Activated CD4-positive, alpha-beta memory T cell treated with anti-CD3 and anti-CD28 coated beads, Interleukin-2, amount 10 ng/mL, durations not matched to agents 7 days and 5 days (primary cell): Measurements from ENCODE around the gene ABHD12B. TPM values are rescaled to one million over a fixed set of nuclear protein-coding genes. Genes with fewer than 3 reads are reported as not detected.
A peak's percentile ranks its signal among the peaks of the same experiment; 100 is the strongest.
"Not testable (repeated sequence)": the region's sequence is repeated elsewhere in the genome, so short reads cannot be mapped to it uniquely, and the experiment has no call there.

Experiments used
- CTCF ChIA-PET: fragments of 350-600 bp; sonication (Branson Sonifier 250); formaldehyde crosslinking; loops from one replicate; lab custom pipeline; 2021; ENCODE audit warnings: antibody characterized with exemption, inconsistent platforms; lab: Charles Lee
- POLR2A ChIA-PET: fragments of 350-600 bp; sonication (Branson Sonifier 250); formaldehyde crosslinking; loops from one replicate; lab custom pipeline; 2021; ENCODE audit warnings: antibody characterized with exemption; lab: Charles Lee
- DNase-seq: peaks from one replicate; pipeline ENCODE4 v3.0.0-alpha.2; 2020
- H3K27ac Mint-ChIP-seq: one replicate; pipeline ENCODE4 v1.8.0; 2021; ENCODE audit warnings: mild to moderate bottlenecking, mixed read lengths
- H3K27me3 Mint-ChIP-seq: one replicate; pipeline ENCODE4 v1.8.0; 2021; ENCODE audit warnings: mixed read lengths
- H3K36me3 Mint-ChIP-seq: one replicate; pipeline ENCODE4 v1.8.0; 2021; ENCODE audit warnings: low read depth, mixed read lengths
- H3K4me1 Mint-ChIP-seq: one replicate; pipeline ENCODE4 v1.8.0; 2021; ENCODE audit warnings: mixed read lengths
- H3K4me3 Mint-ChIP-seq: one replicate; pipeline ENCODE4 v1.8.0; 2021; ENCODE audit warnings: mild to moderate bottlenecking, mixed read lengths
- H3K9me3 Mint-ChIP-seq: one replicate; pipeline ENCODE4 v1.8.0; 2021; ENCODE audit warnings: mixed read lengths
- total RNA-seq, 2 experiments: library from RNA; stranded (reverse); gene quantifications; one replicate each; pipeline ENCODE4 v1.2.3, GENCODE V29; 2021

ABHD12B gene
- total RNA-seq, 2 experiments from 2014 or later, result not detected

DNA sequence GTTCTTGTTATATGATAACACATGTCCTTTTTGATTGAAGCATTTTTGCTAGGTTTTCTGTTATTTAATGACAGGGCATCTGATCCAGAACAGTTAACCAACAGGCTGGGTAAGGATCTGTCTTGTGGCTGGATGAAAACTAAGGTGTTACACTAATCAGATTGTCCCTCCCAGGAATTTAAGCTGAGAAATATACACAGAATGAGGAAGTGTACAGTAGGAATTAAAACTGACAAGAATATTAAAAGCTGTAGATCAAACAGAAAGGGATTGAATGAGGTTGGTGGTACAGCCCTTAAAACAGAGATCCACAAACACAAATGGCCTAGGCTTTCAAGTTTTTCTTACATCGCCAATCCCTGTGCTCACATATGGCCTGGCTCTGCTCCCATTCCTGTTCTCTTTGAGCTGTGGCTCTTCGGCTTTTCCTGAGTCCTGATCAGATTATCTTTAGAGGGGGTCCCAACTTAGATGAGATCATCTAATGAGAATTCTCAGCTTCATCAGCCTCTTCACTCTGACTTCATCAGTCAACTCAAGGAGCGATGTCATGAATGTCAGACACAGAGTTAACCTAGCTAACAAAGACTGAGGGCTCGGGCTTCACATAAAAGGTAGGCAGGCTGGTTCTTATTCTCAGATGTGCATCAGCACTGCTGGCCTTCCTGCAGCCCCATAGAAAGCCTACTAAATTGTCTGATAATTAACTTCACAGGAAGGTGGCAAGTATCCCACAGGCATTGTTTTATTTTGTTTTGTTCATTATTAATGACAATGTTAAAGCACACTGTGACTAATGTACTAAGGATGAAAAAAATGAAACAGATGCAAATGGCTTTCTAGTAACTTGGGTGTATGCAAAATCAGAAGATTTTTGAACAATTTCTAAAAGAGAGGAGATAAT, 61.0 kb downstream of the ABHD12B start:
- POLR2A ChIA-PET, result no interaction called here
- Mint-ChIP-seq H3K36me3 (no peaks in the 10 kb centered on the region), H3K27ac (no peak overlapping the region), H3K4me1 (no peaks in the 10 kb centered on the region), H3K4me3 (no peak overlapping the region), H3K9me3 (no peaks in the 10 kb centered on the region), H3K27me3 (peaks cover 24% of the 10 kb centered on the region)
- no peak for DNase-seq
- CTCF ChIA-PET, result no interaction called here

DNA sequence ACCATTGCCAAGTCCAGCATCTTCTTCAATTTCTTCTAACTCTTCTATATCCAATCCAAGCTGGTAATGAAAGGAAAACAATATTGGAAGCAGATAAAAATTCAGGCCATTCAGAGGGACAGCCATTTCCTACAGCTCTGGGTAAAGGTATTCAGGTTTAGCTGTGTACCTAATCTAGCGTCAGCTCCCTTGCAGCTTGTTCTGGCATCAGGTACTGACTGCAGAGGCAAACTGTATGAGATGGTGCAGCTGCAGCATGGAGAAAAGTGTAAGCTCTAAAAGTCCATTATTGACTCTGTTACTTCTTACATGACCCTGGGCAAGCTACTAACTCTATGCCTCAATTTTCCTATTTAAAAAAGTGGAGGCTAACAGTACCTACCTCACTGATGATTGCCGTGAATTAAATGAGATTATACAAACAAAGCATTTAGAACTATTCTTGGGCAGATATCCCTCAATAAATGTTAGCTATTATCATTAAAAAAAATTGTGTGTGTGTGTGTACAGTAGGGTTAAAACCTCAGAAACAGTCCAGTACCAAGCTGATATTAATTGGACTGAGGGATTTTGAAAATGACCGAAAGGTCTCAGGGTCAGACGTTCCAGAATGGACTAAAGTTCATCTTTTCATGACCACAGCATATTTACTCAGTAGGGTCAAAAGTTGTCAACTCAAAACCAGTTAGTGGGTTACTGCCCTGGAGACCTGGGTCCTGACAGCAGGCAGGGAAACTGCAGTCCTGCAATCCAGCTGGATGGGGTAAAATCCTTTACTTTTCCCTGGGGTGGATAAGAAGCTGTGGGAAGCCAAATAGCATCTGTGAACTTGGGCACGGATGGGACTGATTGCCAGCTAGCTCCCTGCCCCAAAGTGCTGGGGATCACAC, 63.5 kb downstream of the ABHD12B start:
- Mint-ChIP-seq H3K27me3 (peaks cover 18% of the 10 kb centered on the region), H3K36me3 (no peaks in the 10 kb centered on the region), H3K9me3 (no peaks in the 10 kb centered on the region), H3K4me3 (no peak overlapping the region), H3K27ac (no peak overlapping the region), H3K4me1 (no peaks in the 10 kb centered on the region)
- DNase-seq, result no peak
- POLR2A ChIA-PET, result no interaction called here
- CTCF ChIA-PET, result no interaction called here

- no peak for DNase-seq
- ChIA-PET POLR2A (no interaction called here), CTCF (no interaction called here)
- Mint-ChIP-seq H3K4me1 (no peaks in the 10 kb centered on the region), H3K27me3 (peaks cover 21% of the 10 kb centered on the region), H3K36me3 (no peaks in the 10 kb centered on the region), H3K9me3 (no peaks in the 10 kb centered on the region), H3K27ac (no peak overlapping the region), H3K4me3 (no peak overlapping the region)
These were observed 64.1 kb downstream of the ABHD12B start for GRCh38 chr14:50936016-50936340.

- Mint-ChIP-seq H3K9me3 (no peaks in the 10 kb centered on the region), H3K27ac (no peak overlapping the region), H3K4me3 (no peak overlapping the region), H3K4me1 (no peaks in the 10 kb centered on the region), H3K36me3 (no peaks in the 10 kb centered on the region), H3K27me3 (peaks cover 25% of the 10 kb centered on the region)
- POLR2A ChIA-PET, result interaction anchor here (0.8 kb wide), 1 partner anchor 8 kb away, joined by 3 read pairs; no protein-coding TSS in a partner anchor
- DNase-seq, result no peak
- CTCF ChIA-PET, result no interaction called here
These were observed 65.0 kb downstream of the ABHD12B start for GRCh38 chr14:50936882-50937281.

DNA sequence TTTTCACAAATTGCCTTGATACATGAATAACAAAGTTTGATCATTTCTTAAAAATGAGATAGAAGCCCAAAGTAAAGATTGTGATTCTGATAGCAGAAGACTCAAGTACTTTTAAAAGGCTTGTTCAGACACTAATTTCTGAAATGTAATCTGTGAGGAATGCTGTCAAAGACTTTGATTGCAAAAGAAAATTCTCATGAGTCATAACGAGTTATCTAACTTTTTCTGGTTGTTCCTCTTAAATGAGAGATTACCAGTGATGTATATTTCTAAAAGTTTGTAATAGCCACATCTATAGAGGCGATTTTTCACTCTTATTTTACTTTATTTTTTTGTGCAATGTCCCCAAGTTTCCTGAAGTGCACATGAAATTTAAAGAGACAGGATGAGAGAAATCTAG, 65.5 kb downstream of the ABHD12B start:
- H3K4me3 Mint-ChIP-seq, result no peak overlapping the region
- CTCF ChIA-PET, result no interaction called here
- POLR2A ChIA-PET, result interaction anchor here (0.8 kb wide), 1 partner anchor 8 kb away, joined by 3 read pairs; no protein-coding TSS in a partner anchor
- no peaks in the 10 kb centered on the region for H3K36me3 Mint-ChIP-seq
- no peak overlapping the region for H3K27ac Mint-ChIP-seq
- peaks cover 28% of the 10 kb centered on the region for H3K27me3 Mint-ChIP-seq
- no peaks in the 10 kb centered on the region for H3K9me3 Mint-ChIP-seq
- no peak for DNase-seq
- H3K4me1 Mint-ChIP-seq, result no peaks in the 10 kb centered on the region

DNA sequence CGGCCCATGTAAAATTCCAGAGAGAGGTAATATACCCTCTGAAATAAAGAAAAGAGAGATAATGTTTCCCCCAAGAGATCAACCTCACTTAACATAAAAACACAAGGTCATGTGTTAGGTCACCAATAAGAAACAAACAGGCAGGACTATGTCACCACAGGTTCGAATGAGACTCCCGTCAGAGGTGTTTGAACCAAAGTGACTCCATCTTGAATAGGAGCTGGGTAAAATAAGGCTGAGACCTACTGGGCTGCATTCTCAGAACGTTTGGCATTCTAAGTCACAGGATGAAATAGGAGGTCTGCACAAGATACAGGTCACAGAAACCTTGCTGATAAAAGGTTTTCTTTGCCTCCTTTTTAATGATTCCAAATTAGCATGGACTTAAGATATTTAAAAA, 65.9 kb downstream of the ABHD12B start:
- no peak for DNase-seq
- Mint-ChIP-seq H3K36me3 (no peaks in the 10 kb centered on the region), H3K4me3 (no peak overlapping the region), H3K9me3 (no peaks in the 10 kb centered on the region), H3K27ac (no peak overlapping the region), H3K27me3 (peaks cover 27% of the 10 kb centered on the region), H3K4me1 (no peaks in the 10 kb centered on the region)
- ChIA-PET POLR2A (no interaction called here), CTCF (no interaction called here)

GRCh38 chr14:50941151-50941550, 69.3 kb downstream of the ABHD12B start:
- CTCF ChIA-PET, result no interaction called here
- POLR2A ChIA-PET, result no interaction called here
- Mint-ChIP-seq H3K27ac (no peak overlapping the region), H3K4me1 (peaks cover 14% of the 10 kb centered on the region), H3K27me3 (peaks cover 39% of the 10 kb centered on the region), H3K36me3 (no peaks in the 10 kb centered on the region), H3K4me3 (no peak overlapping the region), H3K9me3 (no peaks in the 10 kb centered on the region)
- DNase-seq, result no peak

DNA sequence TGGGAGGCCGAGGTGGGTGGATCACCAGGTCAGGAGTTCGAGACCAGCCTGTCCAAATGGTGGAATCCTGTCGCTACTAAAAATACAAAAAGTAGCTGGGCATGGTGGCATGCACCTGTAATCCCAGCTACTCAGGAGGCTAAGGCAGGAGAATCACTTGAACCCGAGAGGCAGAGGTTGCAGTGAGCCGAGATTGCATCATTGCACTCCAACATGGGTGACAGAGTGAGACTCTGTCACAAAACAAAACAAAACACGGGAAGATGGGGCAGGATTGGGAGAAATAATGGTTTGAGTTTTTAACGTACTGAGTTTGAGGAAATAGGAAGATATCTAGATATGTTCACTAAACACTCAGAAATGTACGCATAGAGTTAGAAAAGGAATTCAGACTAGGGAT, 69.8 kb downstream of the ABHD12B start:
- H3K36me3 Mint-ChIP-seq, H3K27ac Mint-ChIP-seq, CTCF ChIA-PET, H3K9me3 Mint-ChIP-seq, H3K4me3 Mint-ChIP-seq, DNase-seq, POLR2A ChIA-PET: not testable (repeated sequence)
- Mint-ChIP-seq H3K27me3 (peaks cover 39% of the 10 kb centered on the region), H3K4me1 (peaks cover 14% of the 10 kb centered on the region)

GRCh38 chr14:50943261-50943942, 71.5 kb downstream of the ABHD12B start:
- Mint-ChIP-seq H3K27ac (no peak overlapping the region), H3K9me3 (no peaks in the 10 kb centered on the region), H3K36me3 (no peaks in the 10 kb centered on the region), H3K27me3 (peaks cover 36% of the 10 kb centered on the region), H3K4me1 (peaks cover 14% of the 10 kb centered on the region), H3K4me3 (peak overlapping the region; percentile 53)
- CTCF ChIA-PET, result no interaction called here
- POLR2A ChIA-PET, result no interaction called here
- DNase-seq, result no peak

DNA sequence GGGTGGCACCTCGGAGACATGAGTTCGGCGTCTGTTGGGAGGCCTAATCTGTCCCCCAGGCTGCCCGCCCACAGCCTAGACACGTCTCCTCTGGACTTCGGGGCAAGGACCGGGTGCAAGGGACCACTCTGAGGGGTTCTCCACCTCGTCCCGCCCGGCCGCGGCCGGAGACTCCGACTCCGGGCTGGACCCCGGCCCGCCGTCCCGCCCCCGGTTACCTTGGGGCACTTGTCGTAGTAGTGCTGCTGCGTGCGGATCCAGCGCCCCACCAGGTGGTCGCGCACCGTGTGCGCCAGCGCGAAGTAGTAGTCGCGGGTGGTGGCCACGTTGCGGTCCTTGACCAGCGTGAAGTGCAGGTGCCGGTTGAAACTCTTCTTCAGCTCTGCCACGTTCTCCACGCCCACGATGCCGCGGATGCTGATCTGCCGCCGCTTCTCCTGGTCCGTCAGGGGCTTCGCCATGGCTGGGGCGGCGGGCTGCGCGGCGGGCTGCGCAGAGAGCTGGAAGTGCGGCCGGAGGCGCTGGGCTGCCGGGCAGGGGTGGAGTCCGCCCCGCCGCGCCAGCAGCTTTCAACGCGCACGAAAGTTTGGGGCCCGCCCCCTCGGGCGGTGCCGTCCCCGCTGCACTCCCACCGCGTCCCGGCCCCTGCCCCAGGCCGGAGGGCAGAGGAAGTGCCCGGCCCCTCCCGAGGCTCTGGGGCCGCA, 72.2 kb downstream of the ABHD12B start, which contains the start of gene PYGL:
PYGL (minus strand) TSS at position 541 of the 704 bp plus-strand sequence; CDS start at position 461, 80 bp downstream.
- ChIA-PET POLR2A (interaction anchor here (1.0 kb wide), 1 partner anchor 7 kb away, joined by 3 read pairs; no protein-coding TSS in a partner anchor), CTCF (no interaction called here)
- no peak within 1 kb of the TSS for H3K27ac Mint-ChIP-seq
- peaks cover 36% of the 10 kb centered on the region for H3K27me3 Mint-ChIP-seq
- no peaks in the 10 kb centered on the region for H3K9me3 Mint-ChIP-seq
- peak within 1 kb of the TSS; percentile 71 for H3K4me3 Mint-ChIP-seq
- H3K36me3 Mint-ChIP-seq, result no peaks in the 10 kb centered on the region
- DNase-seq, result peak; percentile 23
- peaks cover 14% of the 10 kb centered on the region for H3K4me1 Mint-ChIP-seq

- peaks cover 14% of the 10 kb centered on the region for H3K4me1 Mint-ChIP-seq
- H3K27me3 Mint-ChIP-seq, result peaks cover 34% of the 10 kb centered on the region
- no peaks in the 10 kb centered on the region for H3K9me3 Mint-ChIP-seq
- POLR2A ChIA-PET, result interaction anchor here (1.0 kb wide), 1 partner anchor 8 kb away, joined by 3 read pairs; no protein-coding TSS in a partner anchor
- CTCF ChIA-PET, result no interaction called here
- no peak overlapping the region for H3K27ac Mint-ChIP-seq
- no peaks in the 10 kb centered on the region for H3K36me3 Mint-ChIP-seq
- DNase-seq, result no peak
- H3K4me3 Mint-ChIP-seq, result peak overlapping the region; percentile 71
These were observed 73.0 kb downstream of the ABHD12B start for GRCh38 chr14:50944647-50945413.
